H1 (cell line): ENCODE data around the gene BBS2.

ENCODE experiments used
- ASH2L ChIP-seq: fragments of 200-600, 300-600 bp; sonication (generic); IDR thresholded peaks from one replicate; pipeline ENCODE4 v1.7.1; 2017; ENCODE audit warnings: low read length
- EZH2 ChIP-seq: fragments of 200-600 bp; sonication (generic); IDR thresholded peaks from 2 replicates; pipeline ENCODE4 v1.7.1; 2012; ENCODE audit warnings: low read depth, mild to moderate bottlenecking, moderate library complexity, low read length, inconsistent platforms; ENCODE audit not compliant: severe bottlenecking
- HDAC6 ChIP-seq: IDR thresholded peaks from one replicate; pipeline ENCODE4 v1.7.1; 2012; ENCODE audit warnings: low read depth, mild to moderate bottlenecking, inconsistent platforms, low read length, moderate library complexity
- KDM5A ChIP-seq: fragments of 200-600 bp; IDR thresholded peaks from 2 replicates; pipeline ENCODE4 v1.7.1; 2012; ENCODE audit warnings: mild to moderate bottlenecking, low read length, inconsistent platforms, mixed read lengths
- NRF1 ChIP-seq: IDR thresholded peaks from 2 replicates; pipeline ENCODE4 v1.6.1; 2011; ENCODE audit warnings: mild to moderate bottlenecking, low read depth, low read length, improper control_type of control experiment
- POLR2A ChIP-seq, 2 experiments: IDR thresholded peaks; 1 replicate in 1 of 2; 2 replicates in 1 of 2; pipeline ENCODE4 v1.6.1; 2011; ENCODE audit warnings: low read depth in 2 of 2, low read length in 2 of 2, mild to moderate bottlenecking in 2 of 2; ENCODE audit errors: control extremely low read depth in 1 of 2
- POLR2AphosphoS5 ChIP-seq: IDR thresholded peaks from 2 replicates; pipeline ENCODE4 v1.6.1; 2011; ENCODE audit warnings: low read depth, low read length
- SIN3A ChIP-seq, 2 experiments: IDR thresholded peaks in 1 of 2; conservative IDR thresholded peaks in 1 of 2; 2 replicates each; pipeline ENCODE4 v1.6.1; 2011 to 2012; ENCODE audit warnings: low read length in 2 of 2, improper control_type of control experiment in 1 of 2, low read depth in 1 of 2, mild to moderate bottlenecking in 1 of 2
- TAF1 ChIP-seq: IDR thresholded peaks from 2 replicates; pipeline ENCODE4 v1.6.1; 2011; ENCODE audit warnings: mild to moderate bottlenecking, low read depth, low read length
- ZNF274 ChIP-seq: IDR thresholded peaks from 2 replicates; pipeline ENCODE4 v1.7.0; 2012; ENCODE audit warnings: low read length, borderline replicate concordance; ENCODE audit errors: extremely low read depth
- TF ChIP-seq, protein P1 (sequence below): IDR thresholded peaks from 2 replicates; pipeline ENCODE4 v1.6.1; 2012; ENCODE audit warnings: low read length, inconsistent platforms
- TF ChIP-seq, protein P2 (sequence below), 3 experiments: IDR thresholded peaks; 1 replicate in 2 of 3; 2 replicates in 1 of 3; pipeline versions ENCODE4 v1.5.1 to v1.6.1; 2011; ENCODE audit warnings: low read length in 3 of 3, mild to moderate bottlenecking in 3 of 3, inconsistent platforms in 2 of 3, low read depth in 1 of 3, moderate library complexity in 1 of 3; ENCODE audit not compliant: insufficient read depth in 1 of 3; ENCODE audit errors: control extremely low read depth in 1 of 3
- TF ChIP-seq, protein P3 (sequence below): IDR thresholded peaks from 2 replicates; pipeline ENCODE4 v1.6.1; 2012; ENCODE audit warnings: inconsistent platforms

DNA sequence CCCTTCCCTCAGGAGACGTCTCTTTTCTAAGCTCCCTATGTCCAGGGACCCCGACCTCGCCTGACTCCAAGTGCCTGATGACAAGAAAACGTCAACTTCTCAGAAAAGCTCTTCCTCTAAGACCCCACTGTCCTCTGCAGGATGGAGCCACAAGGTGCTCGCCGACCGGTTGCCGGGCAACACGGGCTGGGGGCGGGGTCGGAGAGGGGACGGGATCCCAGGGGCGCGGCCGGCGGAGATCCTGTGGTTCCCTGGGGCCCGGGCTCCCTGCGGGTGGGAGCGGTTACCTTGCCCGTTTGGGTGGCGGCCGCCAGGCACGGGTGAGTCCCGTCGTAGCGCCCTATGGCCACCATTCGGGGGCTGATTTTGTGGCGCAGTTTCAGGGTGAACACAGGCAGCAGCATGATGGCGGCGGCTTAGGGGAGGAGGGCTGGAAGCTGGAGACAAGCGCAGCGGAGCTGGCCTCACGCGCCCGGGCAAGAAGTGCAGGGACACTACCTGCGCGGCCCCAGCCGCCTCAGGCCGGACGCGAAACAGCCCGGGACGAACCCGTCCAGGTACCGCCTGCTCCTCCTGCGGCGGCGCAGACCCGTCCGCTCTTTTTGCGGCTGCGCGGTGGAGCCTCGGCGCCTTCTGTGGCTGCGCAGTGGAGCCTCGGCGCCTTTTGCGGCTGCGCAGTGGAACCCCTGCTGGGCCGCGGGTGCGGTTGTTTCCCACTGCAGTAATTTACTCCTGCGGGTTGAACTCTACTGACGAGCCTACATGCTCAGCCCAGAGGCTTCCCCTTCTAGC lies at the start of gene BBS2:
- TF ChIP-seq POLR2A (IDR thresholded peaks at IDR 0.05; ENCODE audit: control extremely low read depth in 1 of 2, low read depth in 2 of 2, low read length in 2 of 2), result peak in 1 of 2 experiments; percentile 80; a peak in 2 of 3 replicates
- no peak for TF ChIP-seq EZH2
- no peak for TF ChIP-seq POLR2AphosphoS5
- no peak for TF ChIP-seq ZNF274
- TF ChIP-seq, protein P1, sequence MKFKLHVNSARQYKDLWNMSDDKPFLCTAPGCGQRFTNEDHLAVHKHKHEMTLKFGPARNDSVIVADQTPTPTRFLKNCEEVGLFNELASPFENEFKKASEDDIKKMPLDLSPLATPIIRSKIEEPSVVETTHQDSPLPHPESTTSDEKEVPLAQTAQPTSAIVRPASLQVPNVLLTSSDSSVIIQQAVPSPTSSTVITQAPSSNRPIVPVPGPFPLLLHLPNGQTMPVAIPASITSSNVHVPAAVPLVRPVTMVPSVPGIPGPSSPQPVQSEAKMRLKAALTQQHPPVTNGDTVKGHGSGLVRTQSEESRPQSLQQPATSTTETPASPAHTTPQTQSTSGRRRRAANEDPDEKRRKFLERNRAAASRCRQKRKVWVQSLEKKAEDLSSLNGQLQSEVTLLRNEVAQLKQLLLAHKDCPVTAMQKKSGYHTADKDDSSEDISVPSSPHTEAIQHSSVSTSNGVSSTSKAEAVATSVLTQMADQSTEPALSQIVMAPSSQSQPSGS, result no peak
- no peak for TF ChIP-seq HDAC6
- TF ChIP-seq, protein P2, sequence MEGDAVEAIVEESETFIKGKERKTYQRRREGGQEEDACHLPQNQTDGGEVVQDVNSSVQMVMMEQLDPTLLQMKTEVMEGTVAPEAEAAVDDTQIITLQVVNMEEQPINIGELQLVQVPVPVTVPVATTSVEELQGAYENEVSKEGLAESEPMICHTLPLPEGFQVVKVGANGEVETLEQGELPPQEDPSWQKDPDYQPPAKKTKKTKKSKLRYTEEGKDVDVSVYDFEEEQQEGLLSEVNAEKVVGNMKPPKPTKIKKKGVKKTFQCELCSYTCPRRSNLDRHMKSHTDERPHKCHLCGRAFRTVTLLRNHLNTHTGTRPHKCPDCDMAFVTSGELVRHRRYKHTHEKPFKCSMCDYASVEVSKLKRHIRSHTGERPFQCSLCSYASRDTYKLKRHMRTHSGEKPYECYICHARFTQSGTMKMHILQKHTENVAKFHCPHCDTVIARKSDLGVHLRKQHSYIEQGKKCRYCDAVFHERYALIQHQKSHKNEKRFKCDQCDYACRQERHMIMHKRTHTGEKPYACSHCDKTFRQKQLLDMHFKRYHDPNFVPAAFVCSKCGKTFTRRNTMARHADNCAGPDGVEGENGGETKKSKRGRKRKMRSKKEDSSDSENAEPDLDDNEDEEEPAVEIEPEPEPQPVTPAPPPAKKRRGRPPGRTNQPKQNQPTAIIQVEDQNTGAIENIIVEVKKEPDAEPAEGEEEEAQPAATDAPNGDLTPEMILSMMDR (IDR thresholded peaks at IDR 0.05; ENCODE audit: control extremely low read depth in 1 of 3, insufficient read depth in 1 of 3, low read depth in 1 of 3, low read length in 3 of 3), result no peak
- no peak for TF ChIP-seq KDM5A
- peak; percentile 72 for TF ChIP-seq TAF1
- TF ChIP-seq NRF1, result peak; percentile 73
- peak in 1 of 2 experiments; percentile 41; a peak in 1 of 4 replicates for TF ChIP-seq SIN3A (conservative IDR thresholded peaks at IDR 0.05 in 1 of 2, IDR thresholded peaks at IDR 0.05 in 1 of 2; ENCODE audit: low read depth in 1 of 2, low read length in 2 of 2)
- TF ChIP-seq, protein P3, sequence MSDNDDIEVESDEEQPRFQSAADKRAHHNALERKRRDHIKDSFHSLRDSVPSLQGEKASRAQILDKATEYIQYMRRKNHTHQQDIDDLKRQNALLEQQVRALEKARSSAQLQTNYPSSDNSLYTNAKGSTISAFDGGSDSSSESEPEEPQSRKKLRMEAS, result peak; percentile 43; the same call in 1 of the 2 replicates
- peak; percentile 88 for TF ChIP-seq ASH2L
